Uterus (tissue), 2 donors: Measurements from ENCODE around the gene KCNMA1.

Experiments
- CTCF ChIP-seq, 4 experiments: fragments of 200-600 bp in 2 of 4; fragments of 450-650 bp in 2 of 4; sonication (generic) in 2 of 4; IDR thresholded peaks; one replicate each; pipeline ENCODE4 v1.5.1; 2016 to 2019; ENCODE audit warnings: antibody characterized with exemption in 4 of 4, mild to moderate bottlenecking in 2 of 4, moderate library complexity in 1 of 4
- POLR2A ChIP-seq, 2 donors: fragments of 450-650 bp; IDR thresholded peaks; one replicate each; pipeline ENCODE4 v1.6.1; 2016; ENCODE audit warnings: antibody characterized with exemption in 2 of 2, mild to moderate bottlenecking in 1 of 2, moderate library complexity in 1 of 2

GRCh38 chr10:77591238-77591880 is 46.2 kb downstream of the KCNMA1 start:
- no peak for TF ChIP-seq CTCF (IDR thresholded peaks at IDR 0.05)
- TF ChIP-seq POLR2A (IDR thresholded peaks at IDR 0.05) = no peak
